Hepatocyte (in vitro differentiated cells): ENCODE data around the gene HPSE2. TPM values are rescaled to one million over a fixed set of nuclear protein-coding genes. Genes with fewer than 3 reads are reported as not detected.

Experiments
- DNase-seq: peaks from one replicate; pipeline ENCODE4 v3.0.0-alpha.2; 2016; ENCODE audit warnings: low spot score
- H2AFZ ChIP-seq: fragments of 200-600 bp; sonication (generic); 2 replicates; pipeline ENCODE4 v1.6.0; 2016; ENCODE audit warnings: antibody characterized with exemption, mild to moderate bottlenecking
- H3K27ac ChIP-seq: fragments of 200-600 bp; sonication (generic); 2 replicates; pipeline ENCODE4 v1.5.1; 2016; ENCODE audit warnings: mild to moderate bottlenecking
- H3K27me3 ChIP-seq: fragments of 200-600 bp; sonication (generic); 2 replicates; pipeline ENCODE4 v1.6.1; 2016
- H3K36me3 ChIP-seq: fragments of 200-600 bp; sonication (generic); replicated peaks from 2 replicates; pipeline ENCODE4 v1.5.1; 2016; ENCODE audit warnings: low read depth; ENCODE audit not compliant: insufficient read depth
- H3K4me1 ChIP-seq: fragments of 200-600 bp; sonication (generic); 2 replicates; pipeline ENCODE4 v1.5.1; 2016; ENCODE audit warnings: mild to moderate bottlenecking, moderate library complexity; ENCODE audit not compliant: insufficient read depth
- H3K4me2 ChIP-seq: fragments of 200-600 bp; sonication (generic); 2 replicates; pipeline ENCODE4 v1.6.0; 2016
- H3K4me3 ChIP-seq: fragments of 200-600 bp; sonication (generic); 2 replicates; pipeline ENCODE4 v1.5.1; 2016; ENCODE audit warnings: mild to moderate bottlenecking
- H3K79me2 ChIP-seq: fragments of 200-600 bp; sonication (generic); 2 replicates; pipeline ENCODE4 v1.6.0; 2017; ENCODE audit warnings: mild to moderate bottlenecking
- H3K9me2 ChIP-seq: fragments of 200-600 bp; sonication (generic); replicated peaks from 2 replicates; pipeline ENCODE4 v1.6.0; 2017; ENCODE audit warnings: mild to moderate bottlenecking; ENCODE audit not compliant: insufficient read depth
- H3K9me3 ChIP-seq: fragments of 200-600 bp; sonication (generic); 2 replicates; pipeline ENCODE4 v1.5.1; 2016; ENCODE audit warnings: low read depth, mild to moderate bottlenecking
- H4K20me1 ChIP-seq: fragments of 200-600 bp; sonication (generic); 2 replicates; pipeline ENCODE4 v1.6.0; 2016; ENCODE audit warnings: mild to moderate bottlenecking; ENCODE audit not compliant: insufficient read depth, poor library complexity, severe bottlenecking
- CTCF ChIP-seq: fragments of 200-600 bp; sonication (generic); IDR thresholded peaks from 2 replicates; pipeline ENCODE4 v1.5.1; 2016; ENCODE audit warnings: antibody characterized with exemption, mild to moderate bottlenecking; ENCODE audit not compliant: poor library complexity
- EZH2 ChIP-seq: fragments of 200-600 bp; sonication (generic); IDR thresholded peaks from 2 replicates; pipeline ENCODE4 v1.6.1; 2016; ENCODE audit warnings: antibody characterized with exemption, mild to moderate bottlenecking, borderline replicate concordance
- EZH2phosphoT487 ChIP-seq: fragments of 200-600 bp; sonication (generic); IDR thresholded peaks from one replicate; pipeline ENCODE4 v1.6.1; 2018; ENCODE audit warnings: antibody characterized with exemption, mild to moderate bottlenecking, low read depth, moderate library complexity; ENCODE audit not compliant: unreplicated experiment, severe bottlenecking
- WGBS: methylation state at CpG from one replicate; pipeline ENCODE4 v1.1.6; 2016; ENCODE audit warnings: low lambda C conversion rate; ENCODE audit errors: missing lambda C conversion rate; 5-methylcytosine and 5-hydroxymethylcytosine counted together
- polyA plus RNA-seq: library from polyadenylated mRNA; unstranded; fragments of >200 nt; fragmentation: Nextera tagmentation; extraction: Ambion mirVana; gene quantifications from 2 replicates; pipeline ENCODE4 v1.2.1, GENCODE V29; 2016
- total RNA-seq: library from RNA; depleted of rRNA; stranded (reverse); fragments of >200 nt; gene quantifications from 2 replicates; pipeline ENCODE4 v1.2.3, GENCODE V29; 2014

HPSE2 gene
- total and polyA plus RNA-seq, 2 experiments from 2014 or later: 3.7 to 5.7 TPM

GRCh38 chr10:98457721-98458120 is 777.9 kb downstream of the HPSE2 start:
- H3K27ac ChIP-seq: no peak overlapping the region
- H3K9me3 ChIP-seq: no peaks in the 10 kb centered on the region
- H3K27me3 ChIP-seq: no peaks in the 10 kb centered on the region
- H3K4me1 ChIP-seq: peaks cover 6% of the 10 kb centered on the region
- TF ChIP-seq CTCF (no peak), EZH2phosphoT487 (no peak), EZH2 (no peak)
- no peaks in the 10 kb centered on the region for H3K36me3 ChIP-seq
- no peaks in the 10 kb centered on the region for H3K79me2 ChIP-seq
- no peaks in the 10 kb centered on the region for H3K9me2 ChIP-seq
- 58% methylated on average over 8 of the region's 8 CpGs for WGBS
- no peak for DNase-seq
- no peak overlapping the region for H3K4me2 ChIP-seq
- H2AFZ ChIP-seq: no peak overlapping the region
- no peaks in the 10 kb centered on the region for H4K20me1 ChIP-seq
- H3K4me3 ChIP-seq: no peak overlapping the region

GRCh38 chr10:98456686-98457482 is 778.8 kb downstream of the HPSE2 start:
- Histone ChIP-seq H2AFZ (no peak overlapping the region), H3K4me1 (peaks cover 6% of the 10 kb centered on the region), H3K4me3 (no peak overlapping the region), H3K4me2 (no peak overlapping the region), H3K27me3 (no peaks in the 10 kb centered on the region), H3K79me2 (no peaks in the 10 kb centered on the region), H3K36me3 (no peaks in the 10 kb centered on the region), H3K9me3 (no peaks in the 10 kb centered on the region), H3K27ac (no peak overlapping the region), H4K20me1 (no peaks in the 10 kb centered on the region), H3K9me2 (no peaks in the 10 kb centered on the region)
- DNase-seq: no peak
- TF ChIP-seq EZH2phosphoT487 (no peak), EZH2 (no peak), CTCF (no peak)
- WGBS: 71% methylated on average over 12 of the region's 12 CpGs

- H3K79me2 ChIP-seq: no peaks in the 10 kb centered on the region
- no peak overlapping the region for H2AFZ ChIP-seq
- WGBS: 96% methylated on average over 4 of the region's 4 CpGs
- H3K4me2 ChIP-seq: no peak overlapping the region
- H3K9me3 ChIP-seq: no peaks in the 10 kb centered on the region
- H3K27ac ChIP-seq: no peak overlapping the region
- no peaks in the 10 kb centered on the region for H4K20me1 ChIP-seq
- H3K9me2 ChIP-seq: no peaks in the 10 kb centered on the region
- H3K27me3 ChIP-seq: no peaks in the 10 kb centered on the region
- no peak for DNase-seq
- peaks cover 6% of the 10 kb centered on the region for H3K4me1 ChIP-seq
- TF ChIP-seq CTCF (no peak), EZH2phosphoT487 (no peak), EZH2 (no peak)
- H3K36me3 ChIP-seq: no peaks in the 10 kb centered on the region
- H3K4me3 ChIP-seq: no peak overlapping the region
These were observed 779.5 kb downstream of the HPSE2 start for GRCh38 chr10:98456043-98456570.
